Measurements from ENCODE around the gene SEMA5A.

SEMA5A gene

DNA sequence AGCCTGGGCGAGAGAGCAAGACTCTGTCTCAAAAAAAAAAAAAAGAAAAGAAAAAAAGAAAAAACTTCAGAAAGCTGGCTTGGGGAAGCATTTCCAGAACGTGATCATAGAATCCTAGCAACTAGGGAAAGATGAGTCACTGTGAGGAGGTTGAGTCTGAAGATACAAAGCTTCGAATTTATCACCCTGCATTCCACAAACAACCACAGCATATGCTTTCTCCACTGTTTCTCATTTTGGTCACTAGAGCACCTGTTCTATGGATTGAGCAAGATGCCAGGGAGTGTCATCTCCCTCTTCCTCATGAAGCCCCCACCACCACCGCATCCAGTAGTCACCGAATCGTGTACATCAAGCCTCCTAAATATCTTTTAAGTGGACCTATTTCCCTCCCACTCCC lies 37.9 kb downstream of the SEMA5A start:
- no peak for DNase-seq

DNA sequence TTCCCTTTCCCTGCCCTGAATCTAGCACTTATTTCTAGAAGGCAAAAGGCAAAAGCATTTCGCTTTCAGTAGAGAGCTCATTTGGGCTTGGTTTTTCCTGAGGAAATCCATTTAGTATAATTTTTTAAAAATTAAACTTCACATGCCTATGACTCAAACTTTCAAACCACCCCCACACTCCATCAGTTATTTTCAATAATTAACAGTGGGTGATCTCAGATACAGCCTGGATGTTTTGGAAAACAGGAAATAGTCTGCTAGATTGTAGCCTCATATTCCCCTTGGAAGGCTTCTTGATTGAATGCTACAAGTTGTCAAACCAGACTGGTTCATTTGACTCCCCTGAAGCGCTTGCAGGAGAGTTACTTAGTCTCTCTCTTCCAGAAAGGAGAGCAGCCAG lies 40.6 kb downstream of the SEMA5A start:
- DNase-seq, result no peak

DNA sequence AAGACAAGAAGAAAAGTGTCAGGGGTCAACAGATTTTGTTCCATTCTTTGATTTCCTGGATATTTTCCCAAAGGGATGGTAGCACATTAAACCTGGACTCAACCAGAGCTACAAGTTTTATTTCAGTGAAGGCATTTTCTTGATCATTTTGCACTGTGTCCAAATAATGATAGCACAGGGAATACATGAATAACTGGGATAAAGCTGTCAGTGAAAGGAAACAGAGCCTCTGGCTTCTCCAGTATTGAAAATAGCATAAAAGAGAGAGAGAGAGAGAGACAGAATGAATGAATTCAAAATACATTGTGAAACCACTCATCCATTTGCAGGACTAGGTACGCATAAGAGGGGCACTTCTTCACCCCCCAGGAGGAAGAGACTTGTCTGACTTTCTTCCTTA lies 43.0 kb downstream of the SEMA5A start:
- no peak for DNase-seq

DNA sequence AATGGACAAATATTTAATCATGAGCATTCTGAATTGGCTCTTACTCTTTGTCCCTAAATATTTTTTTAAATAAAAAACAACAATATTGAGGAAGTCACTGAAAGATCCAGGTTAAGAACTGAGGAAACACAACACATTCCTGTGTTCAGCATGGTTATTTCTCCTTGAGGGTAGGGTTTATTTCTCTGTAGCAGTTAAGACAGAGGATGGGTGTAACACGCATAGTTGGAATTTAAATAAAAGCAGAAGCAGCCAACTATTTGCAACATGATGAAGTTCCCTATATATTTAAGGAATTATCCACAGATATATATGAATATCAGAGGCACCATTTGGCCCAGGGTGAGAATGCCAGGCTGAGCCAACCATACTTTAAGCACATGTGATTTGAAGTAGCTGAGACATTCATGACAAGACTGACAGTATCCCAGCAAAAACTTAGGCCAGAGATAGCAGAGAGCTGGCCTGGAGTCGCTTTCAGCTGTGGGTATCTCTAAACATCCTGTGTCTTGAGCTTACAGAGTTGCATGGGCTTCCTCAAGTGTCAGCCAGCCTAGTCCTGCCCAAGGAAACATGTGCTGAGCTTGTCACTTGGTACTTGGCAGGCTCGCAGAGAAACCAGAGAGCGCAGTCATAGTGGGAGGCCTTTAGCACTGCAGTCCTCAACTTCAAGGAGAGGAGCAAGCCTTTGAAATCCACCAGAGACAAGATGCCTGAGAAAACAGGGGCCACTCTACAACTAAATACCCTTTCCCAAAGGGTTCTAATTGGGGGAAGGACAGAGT lies 43.6 kb downstream of the SEMA5A start:
- DNase-seq, result no peak

DNA sequence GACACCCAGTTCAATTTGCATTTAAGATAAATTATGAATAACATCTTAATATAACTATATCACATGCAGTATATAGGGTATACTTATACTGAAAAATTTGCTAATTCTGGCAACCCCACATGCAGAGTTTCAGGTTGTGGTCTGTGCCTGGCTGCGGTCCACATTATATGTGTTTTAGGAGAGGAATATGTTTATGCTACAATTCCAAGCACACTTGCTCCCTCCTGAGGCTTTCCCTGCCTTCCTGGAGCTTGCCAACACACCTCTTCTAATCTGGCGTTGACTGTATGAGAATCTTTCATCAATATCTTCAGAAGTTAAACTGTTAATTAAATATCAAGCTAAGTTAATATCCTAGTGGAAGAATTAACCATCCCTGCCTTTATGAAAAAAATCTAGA lies 45.2 kb downstream of the SEMA5A start:
- DNase-seq, result no peak

DNA sequence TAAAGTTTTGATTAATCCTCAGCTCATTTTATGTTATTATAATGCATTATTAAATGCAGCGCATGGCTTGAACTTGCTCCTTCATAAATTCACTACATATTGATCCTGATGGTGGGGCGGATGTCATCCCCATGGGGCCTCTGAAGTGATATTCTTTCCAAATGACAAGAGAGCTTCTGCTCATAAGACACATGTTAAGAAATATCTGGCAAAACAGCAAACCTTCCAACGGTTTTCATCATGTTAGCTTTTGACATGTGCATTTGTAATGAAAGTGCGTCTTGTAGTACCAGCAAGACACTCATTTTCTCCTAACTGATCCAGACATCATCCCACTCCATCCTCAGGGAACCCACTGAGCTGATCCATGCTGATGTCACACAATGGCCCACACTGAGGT lies 45.7 kb downstream of the SEMA5A start:
- DNase-seq, result no peak

DNA sequence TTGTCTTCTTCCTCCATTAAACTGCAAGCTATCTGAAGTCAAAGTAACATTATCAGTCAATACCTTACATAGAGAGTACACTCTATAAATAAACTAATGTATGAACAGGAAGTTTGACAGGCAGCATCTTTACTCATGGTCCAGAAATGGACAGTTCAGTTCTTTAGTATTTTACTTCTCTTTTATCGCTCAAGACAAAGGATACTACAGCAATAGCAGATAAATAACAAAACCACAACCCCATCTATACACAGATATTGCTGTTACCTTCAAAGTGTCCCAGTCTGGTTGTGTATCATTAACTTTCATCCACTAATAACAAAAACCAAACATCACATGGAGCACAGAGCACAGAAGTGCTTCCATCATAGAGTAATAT lies 46.4 kb downstream of the SEMA5A start:
- DNase-seq, result no peak

DNA sequence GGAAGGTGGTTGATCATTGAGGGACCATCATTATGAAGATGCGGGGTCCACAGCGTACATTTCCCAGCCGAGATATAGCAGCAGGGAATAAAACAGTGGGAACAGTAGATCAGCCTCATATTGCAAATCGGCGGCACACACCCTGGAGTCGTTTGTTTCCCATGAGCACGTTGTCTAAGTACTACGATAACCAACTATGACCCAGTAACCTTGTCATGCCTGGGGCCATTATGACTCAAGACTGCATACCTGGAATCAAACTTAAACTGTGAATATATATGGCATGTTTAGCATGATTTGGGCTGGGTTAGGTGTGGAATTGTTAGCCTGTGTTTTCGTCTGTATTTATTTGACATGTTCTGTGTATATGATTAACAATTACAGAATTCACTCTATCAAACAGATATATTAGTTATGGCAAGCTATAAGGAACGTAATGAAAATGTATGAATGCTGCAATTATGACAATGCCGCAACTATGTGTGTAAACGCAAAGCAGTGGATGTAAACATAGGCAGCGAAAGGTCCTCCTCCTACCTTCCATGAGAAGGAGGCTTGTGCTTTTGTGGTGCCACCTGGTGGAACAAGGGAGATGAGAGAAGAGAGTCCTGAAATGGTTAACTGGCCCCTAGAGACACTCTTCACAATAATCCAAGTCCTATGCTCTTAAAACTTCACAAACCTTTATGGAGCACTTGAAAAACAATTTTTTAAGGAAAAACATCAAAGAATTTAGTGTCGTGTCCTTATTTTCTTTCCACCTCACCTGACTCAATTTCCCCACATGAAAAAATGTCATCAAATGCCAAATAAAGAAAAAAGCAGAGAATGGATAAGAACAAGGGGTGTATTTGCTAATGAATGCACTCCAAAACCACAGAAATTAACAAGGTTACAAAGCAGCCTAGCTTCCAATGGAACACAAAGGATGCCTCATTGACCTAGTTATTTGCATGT lies 47.1 kb downstream of the SEMA5A start:
- no peak for DNase-seq

DNA sequence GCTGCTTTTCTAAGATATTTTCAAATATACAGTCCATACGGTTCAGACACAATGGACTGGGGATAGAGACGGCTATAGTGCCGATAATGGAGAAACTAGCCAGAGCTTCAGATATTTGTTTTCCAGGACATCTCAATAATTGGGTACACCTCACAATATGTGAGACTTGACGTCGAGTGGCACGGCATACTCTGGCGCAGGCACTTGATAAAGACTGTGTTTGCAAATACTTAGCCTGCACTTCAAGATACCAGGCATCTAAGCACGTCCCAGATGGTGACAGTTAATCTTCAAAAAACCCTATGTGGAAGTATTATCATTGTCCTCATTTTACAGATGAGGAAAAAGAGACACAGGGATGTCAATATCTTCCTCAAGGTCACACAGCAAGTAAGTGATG lies 48.5 kb downstream of the SEMA5A start:
- no peak for DNase-seq

DNA sequence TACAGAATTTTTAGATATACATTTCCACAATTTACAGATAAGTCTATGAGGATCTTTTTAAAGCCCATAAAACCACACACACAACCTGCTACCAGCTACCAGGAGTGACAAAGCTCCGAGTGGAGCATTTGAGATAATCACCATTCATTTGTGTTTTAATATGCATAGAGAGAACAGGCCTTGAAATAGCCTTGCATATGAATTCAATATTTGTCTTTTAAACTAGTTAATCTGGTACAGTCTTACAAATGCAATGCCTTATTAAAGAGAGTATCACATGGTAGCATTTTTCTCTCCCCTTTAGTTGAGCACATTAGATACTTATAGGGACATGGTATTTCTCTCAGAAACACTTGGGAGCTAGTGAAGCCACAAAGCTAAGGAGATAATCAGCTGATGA lies 49.1 kb downstream of the SEMA5A start:
- no peak for DNase-seq

DNA sequence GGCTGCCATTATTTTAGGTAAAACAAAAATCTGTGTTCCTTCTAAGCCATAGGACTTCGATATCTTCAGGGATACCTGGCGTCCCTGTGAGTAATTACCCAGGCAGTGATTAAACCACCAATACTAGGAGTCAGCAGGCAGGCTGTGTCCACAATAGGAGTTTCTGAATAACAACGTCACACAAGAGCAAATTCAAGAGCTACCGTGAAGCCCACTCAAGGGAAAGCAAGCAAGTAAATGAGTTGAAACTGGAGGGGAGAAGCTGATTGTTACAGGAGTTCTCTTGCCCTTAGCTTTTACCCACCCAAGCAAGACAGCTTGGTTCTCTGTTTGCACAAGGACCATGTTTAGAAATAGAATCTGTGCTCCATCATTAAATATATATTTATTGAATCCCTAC lies 50.8 kb downstream of the SEMA5A start:
- no peak for DNase-seq

DNA sequence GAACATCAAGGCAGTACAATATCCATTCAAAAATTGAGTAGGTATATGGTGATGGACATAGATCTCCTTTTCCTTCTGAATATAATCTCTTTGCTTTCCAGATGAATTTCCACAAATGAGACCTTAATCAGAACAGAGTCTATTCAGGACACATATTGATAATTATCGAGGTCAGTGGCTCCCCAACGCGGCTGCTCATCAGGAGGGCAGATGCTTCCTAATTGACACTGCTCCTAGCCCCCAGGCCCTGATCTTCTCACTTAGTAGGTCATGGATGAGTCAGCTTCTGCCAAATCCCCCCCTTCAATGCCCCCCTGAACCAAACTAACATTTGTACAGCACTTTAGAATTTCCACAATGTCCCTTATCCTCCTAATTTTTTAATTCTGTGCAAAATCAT lies 51.6 kb downstream of the SEMA5A start:
- no peak for DNase-seq

DNA sequence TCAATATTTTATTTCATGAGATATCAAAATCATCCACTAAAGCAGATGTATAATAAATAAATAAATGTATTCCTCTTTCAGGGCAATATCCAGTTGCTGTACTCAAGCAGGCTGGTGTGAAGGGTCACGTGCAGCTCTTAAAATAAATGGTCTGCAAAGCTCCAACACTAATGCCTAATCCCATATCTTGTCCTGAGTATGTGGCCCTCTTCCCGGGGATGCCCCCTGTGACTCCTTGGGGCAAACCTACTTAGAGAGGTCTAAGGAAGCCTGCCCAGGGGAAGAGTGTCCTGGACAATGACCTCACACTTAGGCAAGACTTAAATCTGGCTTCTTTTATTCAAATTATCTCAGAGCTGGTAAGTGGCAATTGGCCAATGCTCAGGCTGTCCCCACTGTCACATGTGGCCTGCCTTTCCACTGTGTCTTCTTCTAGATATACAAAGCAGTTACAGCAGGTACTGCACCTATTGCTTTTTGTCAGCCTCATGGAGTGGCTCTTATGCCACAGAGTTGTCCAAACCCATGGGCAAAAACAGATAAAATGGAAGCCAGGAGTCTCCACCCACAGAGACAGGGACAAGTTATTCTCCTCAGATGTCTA lies 55.3 kb downstream of the SEMA5A start:
- no peak for DNase-seq

DNA sequence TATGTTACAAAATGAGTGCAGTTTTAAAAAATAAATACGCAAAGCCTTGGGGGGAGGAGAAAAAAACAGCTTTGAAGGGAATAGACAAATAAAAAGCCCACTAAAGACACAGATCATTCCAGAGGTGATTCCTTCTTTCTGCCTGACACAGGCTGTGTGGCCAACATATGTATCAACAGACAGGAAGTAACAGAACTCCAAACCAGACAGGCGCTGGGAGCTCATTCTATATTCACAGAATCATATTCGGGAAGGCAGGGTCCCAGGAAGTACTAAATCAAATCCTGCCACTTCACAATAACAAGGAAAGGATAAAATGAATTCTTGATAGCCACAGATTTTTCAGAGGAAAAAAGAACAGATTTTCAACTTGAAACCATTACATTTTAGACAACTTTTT lies 62.1 kb downstream of the SEMA5A start:
- no peak for DNase-seq

DNA sequence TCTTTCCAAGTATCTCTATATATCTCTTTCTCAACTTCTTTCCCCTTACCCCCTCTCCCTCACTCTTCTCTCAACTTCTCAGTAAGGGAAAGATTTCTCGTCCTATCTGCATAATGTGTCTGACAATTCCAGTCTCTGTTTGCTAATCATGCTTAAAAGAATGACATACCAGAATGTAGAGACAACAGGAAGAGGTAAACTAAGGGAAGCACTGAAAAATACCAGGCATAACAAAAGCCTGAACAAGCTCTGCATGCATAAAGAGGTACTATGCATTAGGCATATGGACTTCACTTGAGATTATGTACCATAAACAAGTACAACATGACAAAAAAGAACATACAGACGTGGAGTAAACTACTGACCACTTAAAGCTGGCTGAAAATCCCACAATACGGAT lies 62.6 kb downstream of the SEMA5A start:
- DNase-seq, result no peak

DNA sequence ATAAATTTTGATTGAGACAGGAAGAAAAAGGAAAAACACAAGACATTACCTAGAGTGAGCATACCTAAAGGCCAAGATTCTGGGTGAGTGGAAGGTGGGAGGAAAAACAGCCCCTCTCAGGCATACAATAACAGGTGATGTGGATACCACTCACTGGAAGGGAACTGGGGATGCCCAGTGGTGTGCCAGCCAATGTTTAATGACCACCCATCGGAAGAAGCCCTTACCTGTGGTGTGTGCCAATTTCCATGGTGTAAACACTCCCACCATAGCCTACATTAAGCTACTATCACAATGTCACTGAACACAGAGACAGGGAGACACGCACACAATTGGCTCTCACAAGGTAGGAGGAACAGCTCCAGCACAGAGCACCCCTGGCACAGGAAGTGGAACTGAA lies 63.5 kb downstream of the SEMA5A start:
- DNase-seq, result no peak

DNA sequence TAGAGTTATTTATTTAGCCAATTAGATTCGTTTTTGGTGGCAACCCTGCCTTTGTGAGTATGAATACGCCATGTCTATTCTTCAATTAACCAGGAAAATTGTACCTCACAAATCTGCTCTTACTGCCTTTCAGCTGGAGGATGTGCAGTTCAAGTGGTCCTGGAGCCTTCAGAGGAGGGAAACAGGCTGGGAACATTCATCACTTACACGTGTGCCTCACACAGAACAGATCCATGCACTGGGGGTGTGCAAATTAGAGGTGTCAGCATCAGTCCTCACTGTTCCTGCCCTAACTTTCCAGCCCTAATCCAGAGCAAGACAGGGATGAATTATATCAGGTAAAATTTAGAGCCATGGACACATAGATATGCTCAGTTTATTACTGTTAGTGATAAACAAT lies 65.4 kb downstream of the SEMA5A start:
- no peak for DNase-seq

DNA sequence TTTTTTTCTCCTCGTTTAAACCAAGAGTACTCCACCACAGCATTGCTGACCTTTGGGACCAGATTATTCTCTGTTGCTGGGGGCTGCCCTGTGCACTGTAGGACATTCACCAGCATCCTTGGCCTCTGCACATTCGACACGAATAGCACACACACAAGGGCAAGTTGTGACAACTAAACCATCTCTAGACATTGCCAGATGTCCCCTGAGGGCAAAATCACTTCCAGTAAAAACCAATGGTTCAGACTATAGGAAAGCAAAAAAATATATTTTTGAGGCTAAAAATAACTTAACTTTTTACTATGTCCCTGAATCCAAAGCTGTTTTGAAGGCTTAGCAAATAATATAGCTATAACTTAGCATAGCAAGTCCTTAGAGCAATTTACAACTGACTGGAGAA lies 65.9 kb downstream of the SEMA5A start:
- DNase-seq, result no peak

DNA sequence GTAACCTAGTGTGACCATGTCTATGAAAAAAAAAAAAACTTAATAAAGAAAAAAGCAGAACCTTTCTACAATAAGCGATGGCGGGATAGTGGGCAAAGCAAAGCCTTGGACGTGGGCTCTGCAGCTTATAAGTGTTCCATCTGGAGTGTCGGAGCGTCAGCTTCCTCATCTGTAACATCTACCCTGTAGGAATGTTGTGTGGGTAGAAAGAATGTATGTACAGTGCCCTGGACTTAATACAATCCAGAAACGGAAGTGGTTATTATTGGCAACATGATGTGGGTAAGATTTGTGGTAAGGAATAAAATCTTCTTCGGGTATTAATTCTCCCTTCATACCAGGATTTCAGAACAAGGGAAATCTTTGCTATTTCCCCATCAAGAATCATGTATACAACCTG lies 66.5 kb downstream of the SEMA5A start:
- no peak for DNase-seq

DNA sequence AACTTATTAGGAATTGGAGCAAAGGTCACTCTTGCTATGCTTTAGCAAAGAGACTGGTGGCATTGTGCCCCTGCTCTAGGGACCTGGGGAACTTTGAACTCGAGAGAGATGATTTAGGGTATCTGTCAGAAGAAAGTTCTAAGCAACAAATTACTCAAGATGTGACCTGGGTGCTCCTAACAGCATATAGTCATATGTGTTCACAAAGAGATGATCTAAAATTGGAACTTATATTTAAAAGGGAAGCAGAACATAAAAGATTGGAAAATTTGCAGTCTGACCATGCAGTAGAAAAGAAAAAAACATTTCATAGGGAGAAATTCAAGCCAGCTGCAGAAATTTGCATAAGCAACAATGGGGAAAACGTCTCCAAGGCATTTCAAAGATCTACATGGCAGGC lies 68.3 kb downstream of the SEMA5A start:
- no peak for DNase-seq

DNA sequence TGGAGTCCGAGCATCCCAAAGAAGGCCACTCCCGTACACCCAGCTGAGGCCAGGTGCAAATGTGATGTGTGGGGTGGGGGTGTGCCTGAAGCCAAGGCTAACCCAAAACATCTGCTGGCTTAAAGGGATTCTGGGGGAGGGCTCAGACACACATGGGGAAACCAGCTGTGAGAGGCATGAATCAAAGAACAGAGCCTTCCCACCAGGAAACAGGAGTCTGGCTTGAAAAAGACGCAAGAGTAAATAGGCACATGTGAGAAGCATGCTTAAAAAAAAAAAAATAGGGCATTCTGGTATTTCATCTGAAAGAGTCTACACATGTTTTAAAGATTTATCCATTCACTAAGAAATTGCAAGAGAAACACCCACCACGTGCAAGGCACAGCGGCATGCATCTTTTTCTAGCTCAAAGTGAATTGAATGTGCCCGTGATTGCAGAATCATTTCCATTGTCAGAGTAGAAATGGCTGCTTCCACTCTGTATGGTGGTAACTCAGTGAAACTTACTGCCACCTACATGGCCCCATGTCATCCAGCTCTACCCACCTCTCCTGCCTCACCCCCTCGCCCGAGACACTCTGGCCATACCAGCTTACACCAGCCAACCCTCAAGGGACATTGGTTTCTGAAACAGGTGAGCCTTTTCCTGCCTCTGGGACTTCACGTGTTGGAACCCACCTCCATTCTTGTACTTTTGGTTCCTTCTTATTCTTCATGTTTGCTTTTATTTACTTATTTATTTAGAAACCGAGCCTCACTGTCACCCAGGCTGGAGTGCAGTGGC lies 71.5 kb downstream of the SEMA5A start:
- DNase-seq, result no peak

DNA sequence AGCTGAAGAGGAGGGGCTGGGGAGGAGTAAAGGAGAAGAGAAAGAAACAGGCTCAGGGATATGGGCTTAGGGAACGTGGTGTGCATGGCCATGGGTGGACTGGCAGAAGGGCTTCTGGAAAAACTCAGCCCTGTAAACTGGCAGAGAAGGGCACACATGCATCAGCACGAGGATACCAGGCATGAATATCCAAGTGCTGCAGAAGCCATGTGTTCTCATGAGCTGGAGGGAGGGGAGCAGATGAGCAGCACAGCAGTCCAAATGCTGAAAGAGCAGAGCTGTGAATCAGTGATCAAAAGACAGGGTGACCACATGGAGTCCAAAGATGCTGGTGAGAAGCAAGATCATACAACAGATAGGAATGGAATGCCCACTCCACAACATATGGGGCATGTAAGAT lies 72.3 kb downstream of the SEMA5A start:
- no peak for DNase-seq

DNA sequence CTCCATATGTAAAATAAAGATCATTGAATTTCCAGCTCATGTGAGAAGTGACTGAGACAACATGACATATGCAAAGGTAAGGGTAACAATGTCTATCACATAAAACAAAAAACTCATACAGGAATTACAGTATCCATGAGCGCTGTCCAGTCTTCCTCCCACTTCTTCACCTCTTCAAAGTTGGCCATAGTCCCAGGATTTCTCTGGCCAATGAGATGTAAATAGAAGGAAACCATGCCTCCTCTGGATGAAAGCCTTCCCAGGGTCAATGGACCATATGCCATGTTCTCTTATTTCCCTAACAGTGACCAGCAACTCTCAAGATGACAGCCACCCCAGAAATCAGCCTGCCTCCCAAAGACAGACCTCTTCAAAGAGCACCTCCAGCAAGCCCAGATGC lies 75.5 kb downstream of the SEMA5A start:
- no peak for DNase-seq
